ENCODE measurements around the gene HOXA10. TPM values are rescaled to one million over a fixed set of nuclear protein-coding genes. Genes with fewer than 3 reads are reported as not detected.

The HOXA10 gene
- total RNA-seq, 1 donor from 2014 or later, result not detected

DNA sequence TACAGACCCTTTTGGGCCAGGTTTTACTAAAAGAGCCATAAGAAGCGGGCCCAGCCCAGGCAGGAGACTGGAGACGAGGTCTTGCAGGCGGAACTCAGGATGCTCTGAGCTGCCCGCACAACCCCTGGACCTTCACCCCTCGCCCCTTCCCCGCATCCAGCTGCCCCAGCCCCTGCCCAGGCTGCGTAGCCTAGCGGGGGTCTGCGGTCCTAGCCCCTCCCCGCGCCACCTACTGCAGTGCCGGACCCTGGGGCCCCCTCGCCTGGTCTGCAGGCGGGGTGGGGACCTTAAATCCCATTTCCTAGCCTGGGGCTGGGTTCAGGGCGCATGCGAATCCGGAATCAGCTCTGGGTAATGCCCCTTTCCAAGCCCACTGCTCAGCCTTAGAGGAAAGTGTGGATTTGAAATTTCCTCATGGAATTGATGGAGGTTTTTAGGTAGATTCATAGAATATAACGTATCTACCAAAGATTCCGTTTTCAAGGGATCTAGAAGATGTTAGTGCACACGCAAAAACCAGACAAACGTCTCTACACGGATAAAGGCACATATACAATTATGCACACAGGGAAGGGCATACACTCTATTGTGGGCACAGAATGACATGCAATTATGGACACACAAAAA, 21.2 kb downstream of the HOXA10 start:
- peaks cover 54% of the 10 kb centered on the region for H3K4me1 ChIP-seq
- DNase-seq, result no peak

DNA sequence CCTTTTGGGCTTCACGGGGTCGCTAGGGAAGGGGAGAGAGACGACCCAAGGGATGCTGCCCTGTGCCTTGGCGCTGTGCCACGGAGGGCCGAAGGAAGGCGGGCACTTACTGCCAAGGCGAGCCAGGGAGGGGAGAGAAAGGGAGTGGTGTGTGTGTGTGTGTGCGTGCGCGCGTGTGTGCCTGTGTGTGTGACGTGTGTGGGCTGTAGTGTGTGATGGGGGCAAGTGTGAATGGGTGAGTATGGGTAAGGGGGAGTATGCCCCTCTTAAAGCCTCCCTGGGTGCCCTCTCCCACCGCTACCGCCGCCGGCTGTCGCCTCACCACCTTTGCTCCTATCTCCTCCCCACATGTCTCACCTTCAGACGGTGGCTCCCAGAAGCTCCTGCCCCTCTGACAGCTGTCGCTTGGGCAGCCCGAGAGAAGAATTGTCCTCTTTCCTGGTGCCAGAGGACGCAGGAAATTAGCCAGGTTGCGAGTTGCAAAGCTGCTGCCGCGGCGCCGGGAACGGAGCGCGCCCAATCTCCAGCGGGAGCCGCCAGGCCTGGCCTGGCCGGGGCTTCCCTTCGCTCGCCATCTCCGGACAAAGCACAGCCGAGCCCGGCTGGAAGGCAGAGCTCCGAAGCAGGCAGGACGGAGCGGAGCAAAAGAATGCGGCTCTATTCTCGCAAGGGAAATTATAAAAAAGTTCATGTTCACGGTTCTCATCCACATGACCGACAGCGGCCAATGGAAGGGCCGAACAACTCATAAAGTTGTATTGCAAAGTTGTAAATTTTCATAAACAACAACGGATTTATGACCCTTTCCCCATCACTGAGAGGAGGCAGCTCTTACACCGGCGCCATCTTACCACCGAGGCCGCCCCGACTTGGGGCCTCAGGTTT, 21.9 kb downstream of the HOXA10 start, which contains the start of gene HOXA3:
Gene HOXA3, minus strand, starts transcription at position 653 of the 885 bp plus-strand sequence. CDS start 41,943 bp downstream, outside the sequence.
- peak; percentile 9 for DNase-seq
- no peak within 1 kb of the TSS for H3K27ac ChIP-seq (replicated peaks)
- H3K4me3 ChIP-seq, result peak within 1 kb of the TSS; percentile 55
- H3K9me3 ChIP-seq (replicated peaks), result no peaks in the 10 kb centered on the region
- intact Hi-C loops (cut with micrococcal nuclease), result no loop called here
- no peaks in the 10 kb centered on the region for H3K36me3 ChIP-seq
- peaks cover 62% of the 10 kb centered on the region for H3K4me1 ChIP-seq
- TF ChIP-seq, protein P1, sequence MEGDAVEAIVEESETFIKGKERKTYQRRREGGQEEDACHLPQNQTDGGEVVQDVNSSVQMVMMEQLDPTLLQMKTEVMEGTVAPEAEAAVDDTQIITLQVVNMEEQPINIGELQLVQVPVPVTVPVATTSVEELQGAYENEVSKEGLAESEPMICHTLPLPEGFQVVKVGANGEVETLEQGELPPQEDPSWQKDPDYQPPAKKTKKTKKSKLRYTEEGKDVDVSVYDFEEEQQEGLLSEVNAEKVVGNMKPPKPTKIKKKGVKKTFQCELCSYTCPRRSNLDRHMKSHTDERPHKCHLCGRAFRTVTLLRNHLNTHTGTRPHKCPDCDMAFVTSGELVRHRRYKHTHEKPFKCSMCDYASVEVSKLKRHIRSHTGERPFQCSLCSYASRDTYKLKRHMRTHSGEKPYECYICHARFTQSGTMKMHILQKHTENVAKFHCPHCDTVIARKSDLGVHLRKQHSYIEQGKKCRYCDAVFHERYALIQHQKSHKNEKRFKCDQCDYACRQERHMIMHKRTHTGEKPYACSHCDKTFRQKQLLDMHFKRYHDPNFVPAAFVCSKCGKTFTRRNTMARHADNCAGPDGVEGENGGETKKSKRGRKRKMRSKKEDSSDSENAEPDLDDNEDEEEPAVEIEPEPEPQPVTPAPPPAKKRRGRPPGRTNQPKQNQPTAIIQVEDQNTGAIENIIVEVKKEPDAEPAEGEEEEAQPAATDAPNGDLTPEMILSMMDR (IDR thresholded peaks at IDR 0.05; ENCODE audit: borderline replicate concordance), result no peak
- peaks cover 100% of the 10 kb centered on the region for H3K27me3 ChIP-seq (ENCODE audit: low read depth)

More for the DNA sequence above, 21.2 kb downstream of the HOXA10 start:
- Histone ChIP-seq H3K27ac (replicated peaks) (no peak overlapping the region), H3K4me3 (peak overlapping the region; percentile 28), H3K36me3 (no peaks in the 10 kb centered on the region), H3K27me3 (ENCODE audit: low read depth) (peaks cover 100% of the 10 kb centered on the region), H3K9me3 (replicated peaks) (no peaks in the 10 kb centered on the region)
- TF ChIP-seq, protein P1 (IDR thresholded peaks at IDR 0.05; ENCODE audit: borderline replicate concordance), result no peak
- intact Hi-C loops (cut with micrococcal nuclease), result no loop called here

DNA sequence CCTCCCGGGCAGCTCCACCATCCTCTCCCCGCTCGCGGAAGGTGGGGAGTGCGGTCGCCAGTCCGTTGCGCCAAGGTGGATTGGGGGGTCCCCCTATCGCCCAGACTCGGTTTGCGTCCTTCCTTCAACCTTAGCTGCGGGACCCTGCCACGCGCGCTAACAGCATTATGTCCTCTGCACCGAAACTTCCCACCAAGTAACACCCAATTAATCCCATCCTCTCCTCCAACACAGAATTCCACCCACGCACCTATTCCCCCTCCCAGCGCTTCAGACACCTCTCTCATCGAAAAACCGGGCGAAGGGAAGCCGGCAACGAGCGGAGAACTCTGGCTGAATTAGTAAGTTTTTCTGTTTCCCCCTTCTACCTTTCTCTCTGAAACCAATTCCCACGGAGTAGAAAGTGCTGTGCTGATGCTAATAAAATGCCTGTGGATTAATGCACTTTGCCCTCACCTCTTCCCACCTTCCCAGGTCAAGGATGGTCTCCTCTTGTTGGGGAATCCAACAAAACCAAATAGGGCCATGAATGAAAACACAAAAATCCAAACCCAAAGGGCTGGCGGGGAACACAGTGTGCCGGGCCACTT, 22.7 kb downstream of the HOXA10 start:
- H3K27ac ChIP-seq (replicated peaks), result no peak overlapping the region
- DNase-seq, result peak; percentile 12
- peaks cover 62% of the 10 kb centered on the region for H3K4me1 ChIP-seq
- TF ChIP-seq, protein P1 (IDR thresholded peaks at IDR 0.05; ENCODE audit: borderline replicate concordance), result no peak
- intact Hi-C loops (cut with micrococcal nuclease), result no loop called here
- H3K27me3 ChIP-seq (ENCODE audit: low read depth), result peaks cover 100% of the 10 kb centered on the region
- peak overlapping the region; percentile 55 for H3K4me3 ChIP-seq
- H3K36me3 ChIP-seq, result no peaks in the 10 kb centered on the region
- H3K9me3 ChIP-seq (replicated peaks), result no peaks in the 10 kb centered on the region

DNA sequence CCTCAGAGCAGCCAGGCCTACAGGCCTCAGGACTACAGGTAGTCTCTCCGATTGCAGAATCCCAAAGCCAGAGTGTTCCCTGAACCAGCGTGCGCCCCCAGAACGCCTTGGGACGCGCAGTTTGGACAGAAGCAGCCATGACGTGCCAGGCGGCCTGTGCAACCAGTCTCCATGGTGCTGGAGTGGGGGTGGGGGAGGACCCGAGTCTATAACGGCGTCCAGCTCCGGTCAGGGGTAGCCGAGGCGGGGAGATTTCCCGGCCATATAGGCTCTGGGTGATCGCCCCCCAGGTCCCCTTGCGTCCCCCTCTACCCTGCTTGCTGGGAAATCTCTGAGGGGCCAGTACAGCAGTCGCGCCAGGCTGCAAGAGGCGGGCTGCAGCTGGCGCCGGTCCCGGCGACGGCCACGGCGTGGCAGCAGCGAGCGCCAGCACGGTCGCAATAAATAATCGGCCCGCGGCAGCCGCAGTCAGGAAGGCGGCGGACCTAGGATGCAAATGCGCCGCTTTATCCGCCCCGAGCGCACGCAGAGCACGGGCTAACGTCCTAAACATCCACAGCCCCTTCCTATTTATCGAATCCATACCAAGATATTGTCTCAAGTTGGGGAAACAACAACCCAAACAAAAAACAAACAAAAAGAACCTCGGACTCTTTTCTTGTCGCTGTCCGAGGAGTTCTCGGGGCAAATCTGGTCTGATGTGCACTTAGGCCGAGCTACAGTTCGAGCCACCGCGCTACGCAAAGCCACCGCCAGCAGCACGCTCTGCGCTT, 23.4 kb downstream of the HOXA10 start:
- Histone ChIP-seq H3K4me3 (peak overlapping the region; percentile 55), H3K9me3 (replicated peaks) (no peaks in the 10 kb centered on the region), H3K4me1 (peaks cover 56% of the 10 kb centered on the region), H3K27ac (replicated peaks) (no peak overlapping the region), H3K27me3 (ENCODE audit: low read depth) (peaks cover 100% of the 10 kb centered on the region), H3K36me3 (no peaks in the 10 kb centered on the region)
- DNase-seq, result peak; percentile 51
- TF ChIP-seq, protein P1 (IDR thresholded peaks at IDR 0.05; ENCODE audit: borderline replicate concordance), result peak; percentile 88
- intact Hi-C loops (cut with micrococcal nuclease), result no loop called here
